NCI-H2196 (cell line): Measurements from ENCODE around the gene DYNC1I1.

Experiments used
- DNase-seq: peaks from one replicate; lab custom pipeline; 2025; ENCODE audit not compliant: unreplicated experiment; lab: John Stamatoyannopoulos, UW

Gene DYNC1I1

GRCh38 chr7:95955748-95956147 is 183.4 kb downstream of the DYNC1I1 start:
- DNase-seq, result no peak

GRCh38 chr7:95957510-95957909 is 185.2 kb downstream of the DYNC1I1 start:
- no peak for DNase-seq

DNA sequence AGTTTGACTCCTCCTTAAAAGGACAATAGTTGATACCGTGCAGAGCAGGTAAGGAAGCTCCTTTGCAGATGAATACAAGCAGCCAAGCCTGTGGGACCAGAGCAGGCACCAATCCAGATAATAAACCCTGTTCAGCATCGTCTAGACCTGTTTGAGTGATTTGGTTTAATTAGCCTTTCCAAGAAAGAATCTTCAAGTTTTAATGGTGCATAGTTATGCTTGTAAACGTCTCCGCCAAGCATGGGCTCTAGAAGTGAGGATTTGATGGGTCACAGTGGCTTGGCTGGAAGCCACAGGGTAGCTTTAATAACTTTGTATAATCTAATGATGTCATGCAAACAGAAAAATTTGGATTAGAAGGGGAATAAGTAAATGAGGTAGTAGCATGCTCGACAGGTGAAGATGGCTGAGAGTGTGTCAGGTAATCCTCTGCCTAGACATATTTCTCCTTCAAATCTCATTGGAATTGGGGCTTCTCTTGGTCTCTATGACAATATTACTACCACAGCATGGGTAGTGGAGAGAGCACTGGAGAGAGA is 188.4 kb downstream of the DYNC1I1 start:
- DNase-seq, result no peak

GRCh38 chr7:95963446-95963990 is 191.2 kb downstream of the DYNC1I1 start:
- no peak for DNase-seq

DNA sequence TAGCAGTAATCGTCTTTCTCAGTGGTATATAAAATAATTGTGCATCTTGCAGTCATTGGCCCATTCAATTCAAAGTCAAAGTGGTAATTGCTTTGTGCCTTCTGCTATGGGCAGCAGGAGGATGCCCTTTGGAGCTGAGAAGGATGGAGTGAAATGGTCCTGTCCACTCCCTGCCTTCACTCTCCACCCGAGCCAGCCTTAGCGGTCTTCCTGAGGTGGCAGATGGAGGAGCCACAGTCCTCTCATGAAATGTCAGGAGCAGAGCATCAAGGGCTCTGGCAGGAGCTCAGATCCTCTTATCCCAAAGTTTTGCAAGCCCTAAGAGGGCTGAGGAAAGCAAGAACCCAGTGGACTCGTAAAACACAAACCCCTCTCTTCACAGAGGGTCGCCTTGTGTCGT is 199.4 kb downstream of the DYNC1I1 start:
- DNase-seq, result no peak

DNA sequence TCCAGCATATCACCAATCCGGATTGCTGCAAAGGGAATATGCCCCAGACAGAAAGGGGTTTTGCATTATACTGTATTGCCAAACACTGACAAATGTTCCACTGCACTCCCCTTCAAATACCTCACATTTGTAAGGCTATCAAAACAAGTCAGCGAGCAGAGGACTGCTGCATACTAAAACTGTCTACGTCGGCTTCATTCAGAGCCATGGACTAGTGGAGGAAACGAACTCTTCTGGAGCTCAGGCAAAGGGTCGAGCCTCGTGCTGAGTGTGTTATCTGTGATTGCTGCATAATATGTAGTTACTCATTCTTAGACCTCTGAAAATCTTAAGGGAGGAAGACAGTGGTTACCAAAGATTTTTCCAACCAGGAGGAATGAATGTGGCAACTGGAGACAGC is 200.2 kb downstream of the DYNC1I1 start:
- DNase-seq, result no peak

GRCh38 chr7:95974108-95974507 is 201.8 kb downstream of the DYNC1I1 start:
- DNase-seq, result no peak

DNA sequence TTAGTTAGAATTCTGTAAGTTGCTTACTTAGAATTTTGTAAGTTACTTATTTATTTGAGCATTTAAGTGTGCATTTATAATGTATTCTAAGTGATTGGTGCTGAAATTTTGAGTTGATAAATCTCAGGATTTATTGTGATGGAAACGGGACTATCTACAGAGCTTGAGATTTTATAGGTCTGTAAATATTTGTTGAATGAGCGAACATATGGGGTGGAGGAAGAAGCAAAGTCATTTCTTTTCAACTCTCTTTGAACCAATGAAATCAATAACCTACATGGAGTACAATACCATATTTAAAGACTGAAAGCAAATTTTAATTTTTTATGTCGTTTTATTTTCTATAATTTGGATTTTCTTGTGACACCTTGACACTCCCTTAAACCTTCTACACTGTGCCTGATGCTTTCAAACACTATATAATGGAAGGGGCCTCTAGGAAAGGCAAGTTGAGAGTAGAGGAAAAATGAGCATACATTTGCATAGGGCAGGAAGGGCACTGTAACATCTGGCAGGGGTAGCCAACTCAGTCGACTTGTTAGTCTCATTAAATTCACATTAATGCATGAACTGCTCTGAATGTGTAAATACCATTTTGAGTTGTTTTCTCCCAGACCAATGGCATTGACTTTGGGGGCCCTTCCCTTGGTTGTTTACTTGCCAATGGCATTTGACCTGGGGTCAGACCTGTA is 204.2 kb downstream of the DYNC1I1 start:
- DNase-seq, result no peak

- DNase-seq, result no peak
These were observed 205.6 kb downstream of the DYNC1I1 start for GRCh38 chr7:95977994-95978393.

GRCh38 chr7:95980167-95980566 is 207.8 kb downstream of the DYNC1I1 start:
- no peak for DNase-seq

DNA sequence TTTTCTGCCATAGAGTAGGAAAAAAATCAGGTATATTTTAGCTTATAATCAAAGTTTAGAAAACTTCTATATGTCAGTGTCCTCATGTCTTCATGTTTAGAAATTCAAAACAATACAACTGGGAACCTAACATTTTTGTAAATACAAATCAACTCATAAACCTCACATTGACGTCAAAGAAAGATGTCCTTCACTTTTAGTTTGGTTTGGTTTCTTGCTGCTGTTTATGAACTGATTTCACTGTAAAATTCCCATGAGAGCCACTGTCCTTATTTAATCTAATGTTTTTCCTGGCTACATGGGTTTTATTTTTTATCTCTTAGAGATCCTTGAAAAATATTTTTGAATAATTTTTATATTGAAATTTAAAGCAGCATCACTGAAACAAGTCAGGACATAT is 208.4 kb downstream of the DYNC1I1 start:
- DNase-seq, result no peak

DNA sequence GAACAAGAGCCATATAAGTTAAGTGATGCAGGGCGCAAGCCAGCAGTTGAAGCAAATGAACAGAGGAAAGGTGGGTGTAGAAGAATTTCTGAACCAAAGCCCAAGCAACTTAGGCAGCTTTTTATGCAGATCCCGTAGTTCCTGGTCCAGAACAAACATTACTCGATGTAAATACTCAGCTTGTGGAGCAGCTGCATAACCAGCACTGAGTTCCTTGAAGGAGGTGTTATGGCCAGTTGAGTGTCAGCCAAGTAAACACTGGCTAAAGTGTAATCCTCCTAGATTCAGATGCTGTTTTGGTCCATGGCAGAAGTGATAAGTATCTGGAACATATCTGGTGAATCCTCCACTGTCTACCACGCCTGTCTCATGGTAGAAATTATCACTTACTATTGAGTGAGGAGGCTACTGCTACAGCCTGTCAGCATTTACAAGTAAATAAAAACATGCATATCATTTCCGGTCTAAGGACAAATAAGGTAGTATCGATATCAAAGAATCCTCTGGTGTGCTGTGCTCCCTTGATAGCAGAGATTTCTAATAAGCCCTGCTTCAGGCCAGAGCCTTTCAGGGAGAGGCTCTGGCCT is 213.9 kb downstream of the DYNC1I1 start:
- DNase-seq, result no peak

- DNase-seq, result no peak
These were observed 216.9 kb downstream of the DYNC1I1 start for GRCh38 chr7:95989301-95989700.

- DNase-seq, result no peak
These were observed 221.0 kb downstream of the DYNC1I1 start for GRCh38 chr7:95993380-95993779.

GRCh38 chr7:95996174-95996573 is 223.8 kb downstream of the DYNC1I1 start:
- DNase-seq, result no peak

DNA sequence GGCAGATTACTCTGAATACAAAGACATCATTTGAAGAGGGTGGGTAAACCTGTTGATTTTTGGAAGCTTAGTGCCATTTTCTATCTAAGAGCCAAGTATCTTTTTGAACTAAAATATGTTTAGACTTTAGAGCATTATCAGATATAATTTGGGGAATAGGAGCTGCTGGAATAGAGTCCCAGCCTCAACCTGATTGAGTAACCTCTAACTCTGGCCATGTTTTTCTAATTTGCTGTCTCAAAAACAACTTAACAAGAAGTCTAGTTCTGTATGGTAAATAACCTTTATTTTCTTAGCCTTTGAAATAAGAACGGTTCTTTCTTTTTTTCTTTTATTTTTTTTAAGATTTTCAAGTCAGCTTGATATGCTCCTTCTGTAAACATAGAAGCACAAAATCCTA is 224.5 kb downstream of the DYNC1I1 start:
- DNase-seq, result no peak

GRCh38 chr7:95997632-95998031 is 225.3 kb downstream of the DYNC1I1 start:
- DNase-seq, result no peak

DNA sequence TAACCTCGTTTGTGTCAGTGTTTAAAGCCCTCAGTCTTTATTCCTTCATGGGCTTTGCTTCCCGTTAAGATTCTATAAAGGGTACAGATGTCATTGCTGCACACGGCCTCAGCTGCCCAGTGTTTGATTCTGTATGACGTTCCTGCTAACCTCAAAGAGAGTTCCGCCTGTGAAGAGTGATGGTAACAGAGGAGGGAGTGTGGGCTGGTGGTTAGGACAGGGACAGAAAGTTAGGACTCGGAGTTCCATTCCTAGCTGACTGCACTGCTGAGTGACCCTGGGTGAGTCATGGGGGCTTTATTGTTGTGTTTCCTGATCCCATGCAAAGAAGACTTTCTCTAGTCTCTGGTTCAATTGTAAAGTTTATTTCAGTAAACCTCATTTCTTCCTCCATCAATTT is 227.1 kb downstream of the DYNC1I1 start:
- DNase-seq, result no peak

GRCh38 chr7:96004578-96004977 is 232.2 kb downstream of the DYNC1I1 start:
- no peak for DNase-seq

- no peak for DNase-seq
These were observed 232.9 kb downstream of the DYNC1I1 start for GRCh38 chr7:96005271-96005670.

- no peak for DNase-seq
These were observed 236.8 kb downstream of the DYNC1I1 start for GRCh38 chr7:96009148-96009547.

GRCh38 chr7:96013836-96014235 is 241.5 kb downstream of the DYNC1I1 start:
- no peak for DNase-seq
